PC-9 (cell line): Measurements from ENCODE around the gene OR2A5.

Experiments
- CTCF ChIP-seq: fragments of 200-600 bp; sonication (generic); conservative IDR thresholded peaks from 2 replicates; pipeline ENCODE4 v1.6.1; 2017; ENCODE audit warnings: mixed run types, antibody characterized with exemption, mild to moderate bottlenecking, moderate library complexity
- EZH2 ChIP-seq: fragments of 200-600 bp; sonication (generic); IDR thresholded peaks from 2 replicates; pipeline ENCODE4 v1.8.0; 2017; ENCODE audit warnings: antibody characterized with exemption, low read depth

GRCh38 chr7:144090667-144091066, 41.9 kb downstream of the OR2A5 start:
- TF ChIP-seq EZH2 (no peak), CTCF (no peak)
